Activated naive CD4-positive, alpha-beta T cell treated with anti-CD3 and anti-CD28 coated beads, Interleukin-2, amount 50 U/mL, for 72 hours (primary cell): Measurements from ENCODE around the gene PTP4A2. TPM values are rescaled to one million over a fixed set of nuclear protein-coding genes. Genes with fewer than 3 reads are reported as not detected.
"Not testable (repeated sequence)": the region's sequence is repeated elsewhere in the genome, so short reads cannot be mapped to it uniquely, and the experiment has no call there.

Experiments
- ATAC-seq, 2 donors: fragments of 150-1000 bp; cut with Tn5 transposase; 2 replicates each; pipeline ENCODE4 v1.10.0; 2021; ENCODE audit warnings: mild to moderate bottlenecking in 2 of 2, moderate library complexity in 2 of 2
- DNase-seq, 2 donors: peaks; one replicate each; pipeline ENCODE4 v3.0.0; 2021 to 2022; ENCODE audit warnings: low spot score in 2 of 2
- H3K27ac Mint-ChIP-seq, 2 donors: one replicate each; pipeline ENCODE4 v1.8.0; 2022; ENCODE audit warnings: mild to moderate bottlenecking in 2 of 2, mixed read lengths in 2 of 2
- H3K36me3 Mint-ChIP-seq, 2 donors: one replicate each; pipeline ENCODE4 v1.8.0; 2022; ENCODE audit warnings: mixed read lengths in 2 of 2
- H3K9me3 Mint-ChIP-seq, 2 donors: one replicate each; pipeline ENCODE4 v1.8.0; 2022; ENCODE audit warnings: mixed read lengths in 2 of 2
- total RNA-seq, 2 donors: library from RNA; stranded (reverse); gene quantifications; one replicate each; pipeline ENCODE4 v1.2.3, GENCODE V29; 2022

The PTP4A2 gene
- total RNA-seq, 2 donors from 2014 or later = 216 to 408 TPM

DNA sequence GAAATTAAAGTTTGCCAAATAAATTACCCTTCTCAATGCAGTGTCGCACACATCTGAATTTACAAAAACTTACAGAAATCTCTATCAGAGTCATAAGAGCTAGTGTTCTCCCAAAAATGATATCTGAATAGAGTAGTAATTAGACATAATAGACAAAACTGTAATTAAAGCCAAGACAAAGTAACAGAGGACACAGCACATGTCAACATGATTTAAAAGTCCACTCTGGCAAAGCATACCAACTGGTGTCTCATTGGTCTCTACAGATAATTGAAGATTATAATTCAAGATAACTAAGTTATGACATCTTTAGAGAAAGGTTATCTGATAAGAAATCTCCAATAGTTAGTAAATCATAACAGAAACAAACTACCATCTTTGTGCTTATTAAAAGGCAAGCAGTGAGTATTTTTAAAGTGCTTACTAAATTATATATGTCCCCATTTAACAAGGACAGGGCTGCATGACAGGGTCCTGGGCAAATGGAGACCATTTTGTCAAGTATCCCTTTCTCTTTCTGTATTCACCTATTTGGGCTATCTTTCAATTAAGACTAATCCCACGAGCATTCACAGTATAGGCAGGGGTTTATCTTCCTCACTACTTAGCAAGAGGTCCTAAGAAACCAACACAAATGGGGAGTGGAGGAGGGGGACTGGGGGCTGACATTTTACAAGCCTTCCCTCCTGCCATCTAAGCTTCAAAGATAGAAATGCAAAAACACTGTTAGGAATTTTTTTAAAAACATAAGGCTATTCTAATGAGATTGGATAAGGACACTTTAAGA is 26.0 kb downstream of the PTP4A2 start:
- DNase-seq = no peak
- Mint-ChIP-seq H3K27ac (peak overlapping the region in 1 of 2 donors; percentile 97), H3K36me3 (peaks cover 21 to 70% of the 10 kb centered on the region in 2 donors), H3K9me3 (no peaks in the 10 kb centered on the region)
- no peak for ATAC-seq

DNA sequence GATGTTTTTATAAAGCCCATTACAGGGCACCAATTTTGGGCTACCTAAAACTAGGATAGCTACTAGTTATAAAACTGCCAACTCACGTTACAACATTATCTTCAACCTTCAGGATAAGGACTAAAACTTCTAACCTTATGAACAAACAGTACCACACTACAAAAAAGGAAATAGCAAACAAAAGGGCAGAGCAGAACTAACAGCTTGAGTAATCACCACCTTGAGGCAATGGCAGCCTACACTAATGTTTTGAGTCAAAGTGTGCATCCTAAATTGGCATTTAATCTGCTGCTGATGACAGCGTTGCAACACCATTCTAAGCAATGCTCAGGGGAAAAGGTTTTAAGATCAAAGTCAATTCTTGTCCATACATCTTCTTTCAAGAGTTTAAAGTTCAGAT is 27.2 kb downstream of the PTP4A2 start:
- Mint-ChIP-seq H3K36me3 (peaks cover 21 to 74% of the 10 kb centered on the region in 2 donors), H3K27ac (peak overlapping the region in 1 of 2 donors; percentile 33), H3K9me3 (no peaks in the 10 kb centered on the region)
- DNase-seq = no peak
- ATAC-seq = peak; percentile 76 to 80

DNA sequence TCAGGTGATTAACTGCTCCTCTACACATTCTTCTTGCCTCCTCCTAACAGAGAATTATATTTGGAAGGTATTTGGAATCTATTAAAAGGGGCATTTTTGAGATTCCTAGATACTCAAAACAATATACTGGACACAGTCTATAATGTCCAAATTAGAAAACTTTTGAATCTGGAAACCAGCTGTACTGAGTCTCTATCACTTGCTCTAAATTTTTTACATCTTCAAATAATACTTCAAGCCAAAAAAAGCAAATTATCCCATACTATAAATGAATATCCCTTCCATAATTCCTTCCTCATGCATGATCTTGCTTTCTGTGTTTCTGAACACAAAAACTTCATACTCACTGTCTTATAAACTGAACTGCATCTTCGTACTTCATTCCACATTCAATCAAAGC is 28.5 kb downstream of the PTP4A2 start:
- Mint-ChIP-seq H3K9me3 (no peaks in the 10 kb centered on the region), H3K36me3 (peaks cover 21 to 70% of the 10 kb centered on the region in 2 donors), H3K27ac (peak overlapping the region in 1 of 2 donors; percentile 78)
- ATAC-seq (no peak), DNase-seq (no peak)

DNA sequence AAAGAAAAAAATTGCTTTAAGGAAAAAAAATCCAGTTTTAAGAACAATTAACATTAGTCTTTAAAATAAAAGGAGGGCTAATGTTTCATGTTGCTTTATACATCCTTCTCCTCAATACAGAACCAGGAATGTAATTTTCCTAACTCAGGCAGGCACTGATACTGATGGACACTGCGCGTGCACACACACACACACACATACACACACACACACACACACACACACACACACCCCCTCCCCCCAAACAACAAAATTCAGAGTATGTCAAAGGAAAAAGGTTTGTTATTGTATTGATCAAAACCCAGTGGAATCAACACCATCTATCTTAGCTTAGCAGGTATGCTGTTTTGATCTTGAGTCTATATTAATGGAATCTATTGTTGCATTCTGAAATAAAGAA is 31.6 kb downstream of the PTP4A2 start:
- H3K36me3 Mint-ChIP-seq = peaks cover 11 to 48% of the 10 kb centered on the region in 2 donors
- no peak for DNase-seq
- no peaks in the 10 kb centered on the region for H3K9me3 Mint-ChIP-seq
- ATAC-seq = no peak
- H3K27ac Mint-ChIP-seq = peak overlapping the region in 1 of 2 donors; percentile 26

DNA sequence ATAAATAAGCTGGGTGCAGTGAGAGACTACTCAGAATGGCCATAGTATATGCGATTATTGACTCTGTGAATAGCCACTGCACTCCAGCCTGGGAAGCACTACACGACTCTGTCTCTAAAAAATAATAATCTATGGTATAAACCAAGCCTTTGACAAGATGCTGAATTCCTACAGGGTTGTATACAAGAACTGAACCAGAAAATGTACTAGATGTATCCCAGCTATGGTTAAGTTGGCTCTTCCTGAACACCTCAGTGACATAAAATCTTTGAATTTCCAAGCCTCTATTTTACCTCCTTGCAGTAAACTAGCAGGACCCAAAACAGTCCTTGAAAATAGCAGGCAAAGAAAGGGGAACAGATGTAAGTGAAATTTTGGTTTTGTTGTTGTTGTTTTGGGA is 32.5 kb downstream of the PTP4A2 start:
- H3K27ac Mint-ChIP-seq = peak overlapping the region in 1 of 2 donors; percentile 89
- ATAC-seq = no peak
- no peaks in the 10 kb centered on the region for H3K9me3 Mint-ChIP-seq
- peaks cover 11 to 48% of the 10 kb centered on the region in 2 donors for H3K36me3 Mint-ChIP-seq
- DNase-seq = no peak

DNA sequence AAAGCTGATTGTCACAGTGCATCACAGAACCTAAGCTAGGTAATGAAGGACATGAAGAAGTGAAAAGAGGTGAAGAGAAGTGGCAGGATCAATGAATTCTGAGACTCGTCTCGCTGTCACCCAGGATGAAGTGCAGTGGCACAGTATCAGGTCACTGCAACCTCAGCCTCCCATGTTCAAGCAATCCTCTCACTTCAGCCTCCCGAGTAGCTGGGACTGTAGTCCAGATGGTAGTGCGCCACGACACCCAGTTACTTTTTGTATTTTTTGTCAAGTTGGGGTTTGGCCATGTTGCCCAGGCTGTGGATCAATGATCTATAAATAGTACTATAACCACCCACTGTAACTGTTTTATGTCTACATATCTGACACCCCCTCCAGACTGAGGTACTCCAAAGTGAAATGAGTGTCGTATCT is 33.1 kb downstream of the PTP4A2 start:
- ATAC-seq = peak in 1 of 2 donors; percentile 10

DNA sequence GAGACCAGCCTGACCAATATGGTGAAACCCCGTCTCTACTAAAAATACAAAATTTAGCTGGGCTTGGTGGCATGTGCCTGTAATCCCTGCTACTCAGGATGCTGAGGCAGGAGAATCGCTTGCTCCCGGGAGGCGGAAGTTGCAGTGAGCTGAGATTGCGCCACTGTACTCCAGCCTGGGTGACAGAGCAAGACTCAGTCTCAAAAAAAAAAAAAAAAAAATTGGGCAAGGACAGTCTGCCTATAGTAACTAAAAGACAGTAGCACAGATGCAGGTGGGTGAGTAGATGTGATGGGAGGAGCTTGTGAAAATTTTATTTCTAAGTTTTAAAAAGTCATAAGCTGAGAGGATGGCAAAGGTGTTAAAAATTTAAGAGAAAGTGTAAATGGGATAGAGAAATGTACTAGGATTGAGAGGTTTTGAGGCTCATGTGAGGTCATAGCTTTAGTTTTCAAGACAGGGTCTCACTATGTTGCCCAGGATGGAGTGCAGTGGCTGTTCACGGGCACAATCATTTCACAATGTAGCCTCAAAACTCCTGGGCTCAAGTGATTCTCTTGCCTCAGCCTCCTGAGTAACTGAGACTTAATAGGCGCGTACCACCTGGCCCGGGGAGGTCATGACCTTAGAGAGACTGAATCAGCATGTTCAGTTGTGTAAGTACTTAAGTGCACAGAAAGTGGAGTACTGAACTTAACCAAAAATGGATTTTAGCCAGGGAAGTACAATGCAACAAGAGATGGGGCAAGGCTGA is 33.7 kb downstream of the PTP4A2 start:
- H3K36me3 Mint-ChIP-seq = peaks cover 11 to 40% of the 10 kb centered on the region in 2 donors
- no peaks in the 10 kb centered on the region for H3K9me3 Mint-ChIP-seq
- ATAC-seq (peak in 1 of 2 donors; percentile 33), DNase-seq (no peak)
- H3K27ac Mint-ChIP-seq = peak overlapping the region; percentile 51 to 66

More for the DNA sequence above, 33.1 kb downstream of the PTP4A2 start:
- peak overlapping the region in 1 of 2 donors; percentile 51 for H3K27ac Mint-ChIP-seq
- peaks cover 11 to 45% of the 10 kb centered on the region in 2 donors for H3K36me3 Mint-ChIP-seq
- no peaks in the 10 kb centered on the region for H3K9me3 Mint-ChIP-seq
- no peak for DNase-seq

DNA sequence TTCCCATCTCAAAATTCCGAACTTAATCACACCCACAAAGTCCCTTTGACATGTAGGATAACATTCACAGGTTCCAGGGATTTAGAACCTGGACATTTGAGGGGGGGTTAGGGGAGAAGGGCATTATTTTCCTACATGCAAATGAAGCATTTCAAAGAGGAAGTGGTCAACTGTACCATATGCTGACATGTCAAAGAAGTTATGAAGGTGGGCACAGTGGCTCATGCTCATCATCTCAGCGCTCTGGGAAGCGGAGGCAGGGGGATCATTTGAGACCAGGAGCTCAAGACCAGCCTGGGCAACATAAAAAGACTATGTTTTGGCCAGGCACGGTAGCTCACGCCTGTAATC is 35.7 kb downstream of the PTP4A2 start:
- DNase-seq (no peak), ATAC-seq (no peak)
- Mint-ChIP-seq H3K9me3 (no peaks in the 10 kb centered on the region), H3K27ac (peak overlapping the region; percentile 15 to 82), H3K36me3 (peaks cover 0 to 22% of the 10 kb centered on the region in 2 donors)

DNA sequence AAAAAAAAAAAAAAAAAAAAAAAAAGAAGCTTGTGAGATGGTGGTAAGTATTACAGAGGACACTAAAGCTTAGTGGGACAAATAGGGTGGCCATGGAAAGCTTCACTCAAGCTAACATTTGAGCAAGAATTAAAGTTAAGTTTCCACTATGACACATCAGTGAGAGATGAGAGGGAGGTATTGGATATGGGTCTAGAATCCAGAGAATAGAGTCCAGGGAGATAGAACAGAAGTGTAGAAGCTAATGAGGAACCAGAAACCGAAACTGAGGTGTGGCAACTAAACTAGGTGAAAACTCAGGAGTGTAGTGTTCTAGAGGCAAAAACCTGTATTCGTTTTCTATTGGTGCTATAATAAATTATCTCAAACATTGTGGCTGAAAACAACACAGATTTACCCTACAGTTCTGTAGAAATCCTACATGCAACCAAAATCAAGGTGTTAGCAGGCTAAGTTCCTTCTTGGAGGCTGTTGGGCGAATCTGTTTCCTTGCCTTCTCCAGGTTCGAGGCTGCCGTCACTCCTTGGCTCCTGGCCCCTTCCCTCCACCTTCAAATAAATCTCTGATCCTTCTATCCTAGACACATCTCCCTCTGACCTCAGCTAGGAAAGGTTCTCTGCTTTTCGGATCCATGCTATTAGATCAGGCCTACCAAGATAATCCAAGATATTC is 36.2 kb downstream of the PTP4A2 start:
- ATAC-seq (peak; percentile 46 to 65), DNase-seq (no peak)
- H3K36me3 Mint-ChIP-seq = peaks cover 0 to 17% of the 10 kb centered on the region in 2 donors
- H3K27ac Mint-ChIP-seq = peak overlapping the region; percentile 15 to 82
- H3K9me3 Mint-ChIP-seq = no peaks in the 10 kb centered on the region

DNA sequence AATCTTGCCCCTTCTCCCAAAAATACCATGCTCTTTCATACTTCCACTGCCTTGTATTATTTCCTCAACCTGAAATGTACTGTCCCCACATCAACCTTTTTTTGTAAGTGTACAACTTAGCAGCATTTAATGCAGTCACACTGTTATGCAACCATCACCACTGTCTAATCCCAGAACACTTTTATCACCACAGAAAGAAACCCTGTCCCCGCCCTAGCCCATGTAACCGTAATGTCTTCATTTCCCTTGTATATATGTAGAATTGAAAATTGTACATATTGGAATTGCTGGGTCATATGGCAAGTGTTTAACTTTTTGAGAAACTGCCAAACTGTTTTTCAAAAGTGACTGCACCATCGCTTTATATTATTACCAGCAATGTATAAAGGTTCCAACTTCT is 37.4 kb downstream of the PTP4A2 start:
- H3K27ac Mint-ChIP-seq = peak overlapping the region in 1 of 2 donors; percentile 24
- H3K36me3 Mint-ChIP-seq = peaks cover 0 to 8% of the 10 kb centered on the region in 2 donors
- ATAC-seq (no peak), DNase-seq (no peak)
- H3K9me3 Mint-ChIP-seq = no peaks in the 10 kb centered on the region

DNA sequence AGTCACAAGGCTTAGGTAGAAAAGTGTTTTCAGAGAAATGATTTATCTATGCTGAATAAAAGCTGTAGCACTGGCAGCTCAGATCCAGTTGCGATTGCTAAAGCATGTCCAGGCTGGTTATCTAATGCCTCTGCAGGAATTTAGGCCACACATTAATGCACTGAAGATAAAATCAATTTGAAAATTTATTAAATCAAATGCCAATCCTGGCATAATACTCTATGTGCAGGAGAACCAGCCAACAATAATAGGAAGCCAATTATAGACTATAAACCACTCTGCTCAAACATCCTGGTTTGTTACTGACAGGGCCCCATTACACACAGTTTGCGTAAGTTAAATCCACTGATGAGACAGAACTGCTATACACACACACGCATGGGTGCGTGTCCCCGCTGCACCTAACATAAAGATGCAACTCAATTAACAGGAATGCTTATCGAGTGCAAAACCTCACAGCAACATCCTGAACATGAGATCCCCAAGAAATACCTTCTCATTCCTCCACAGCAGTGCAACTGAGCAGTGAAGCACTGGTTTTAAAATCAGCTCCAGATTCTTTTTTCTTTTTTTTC is 40.6 kb downstream of the PTP4A2 start:
- H3K36me3 Mint-ChIP-seq = peaks cover 0 to 18% of the 10 kb centered on the region in 2 donors
- DNase-seq (no peak), ATAC-seq (no peak)
- H3K27ac Mint-ChIP-seq = no peak overlapping the region
- H3K9me3 Mint-ChIP-seq = peaks cover 0 to 9% of the 10 kb centered on the region in 2 donors

DNA sequence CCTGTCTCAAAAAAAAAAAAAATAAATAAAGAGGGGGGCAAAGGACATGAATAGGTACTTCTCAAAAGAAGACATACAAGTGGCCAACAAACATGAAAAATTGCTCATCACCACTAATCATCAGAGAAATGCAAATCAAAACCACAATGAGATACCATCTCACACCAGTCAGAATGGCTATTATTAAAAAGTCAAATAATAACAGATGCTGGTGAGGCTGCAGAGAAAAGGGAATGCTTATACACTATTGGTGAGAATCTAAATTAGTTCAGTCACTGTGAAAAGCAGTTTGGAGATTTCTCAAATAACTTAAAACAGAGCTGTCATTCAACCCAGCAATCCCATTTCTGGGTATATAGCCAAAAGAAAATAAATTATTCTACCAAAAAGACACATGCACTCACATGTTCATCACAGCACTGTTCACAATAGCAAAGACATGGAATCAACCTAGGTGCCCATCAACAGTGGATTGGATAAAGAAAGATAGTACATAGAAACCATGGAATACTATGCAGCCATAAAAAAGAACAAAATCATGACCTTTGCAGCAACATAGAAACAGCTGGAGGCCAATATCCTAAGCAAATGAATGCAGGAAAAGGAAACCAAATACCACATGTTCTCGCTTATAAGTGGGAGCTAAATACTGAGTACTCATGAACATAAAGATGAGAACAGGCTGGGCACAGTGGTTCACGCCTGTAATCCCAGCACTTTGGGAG is 42.5 kb downstream of the PTP4A2 start:
- not testable (repeated sequence) for ATAC-seq, H3K9me3 Mint-ChIP-seq, DNase-seq, H3K27ac Mint-ChIP-seq
- peaks cover 0 to 18% of the 10 kb centered on the region in 2 donors for H3K36me3 Mint-ChIP-seq

DNA sequence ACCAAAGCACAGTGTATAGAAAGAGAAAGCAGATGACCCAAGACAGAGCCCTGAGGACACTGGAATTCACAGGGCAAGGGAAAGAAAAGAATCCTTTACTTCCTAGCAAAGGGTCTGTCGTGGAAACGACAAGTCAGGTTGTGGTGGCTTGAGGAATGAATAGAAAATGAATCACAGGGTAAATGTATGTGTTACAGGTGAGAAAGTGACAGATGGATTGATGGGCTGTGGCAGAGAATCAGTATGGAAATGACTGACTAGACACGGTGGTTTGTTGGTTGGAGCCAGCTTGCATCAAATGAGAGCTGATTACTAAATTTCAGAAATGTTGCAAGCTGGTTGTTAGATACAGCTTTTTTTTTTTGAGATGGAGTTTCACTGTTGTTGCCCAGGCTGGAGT is 46.9 kb downstream of the PTP4A2 start:
- H3K27ac Mint-ChIP-seq = peak overlapping the region; percentile 94 to 98
- peak; percentile 84 to 92 for ATAC-seq
- peak; percentile 54 to 68 for DNase-seq
- H3K9me3 Mint-ChIP-seq = peaks cover 4 to 17% of the 10 kb centered on the region in 2 donors
- peaks cover 5 to 30% of the 10 kb centered on the region in 2 donors for H3K36me3 Mint-ChIP-seq

DNA sequence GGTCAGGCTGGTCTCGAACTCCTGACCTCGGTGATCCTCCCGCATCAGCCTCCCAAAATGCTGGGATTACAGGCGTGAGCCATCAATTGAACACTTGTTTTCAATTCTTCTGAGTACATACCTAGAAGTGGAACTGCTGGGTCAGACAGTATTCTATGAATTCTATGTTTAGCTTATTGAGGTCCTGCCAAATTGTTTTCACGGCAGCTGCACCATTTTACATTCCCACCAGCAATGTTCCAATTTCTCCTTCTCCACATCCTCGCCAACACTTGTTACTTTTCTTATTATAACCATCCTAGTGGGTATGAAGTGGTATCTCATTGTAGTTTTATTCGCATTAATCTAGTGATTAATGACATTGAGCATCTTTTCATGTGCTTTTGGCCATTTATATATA is 49.9 kb downstream of the PTP4A2 start:
- peak overlapping the region in 1 of 2 donors; percentile 94 for H3K27ac Mint-ChIP-seq
- H3K9me3 Mint-ChIP-seq = peaks cover 4 to 8% of the 10 kb centered on the region in 2 donors
- no peak for ATAC-seq
- peaks cover 5 to 11% of the 10 kb centered on the region in 2 donors for H3K36me3 Mint-ChIP-seq
- no peak for DNase-seq

DNA sequence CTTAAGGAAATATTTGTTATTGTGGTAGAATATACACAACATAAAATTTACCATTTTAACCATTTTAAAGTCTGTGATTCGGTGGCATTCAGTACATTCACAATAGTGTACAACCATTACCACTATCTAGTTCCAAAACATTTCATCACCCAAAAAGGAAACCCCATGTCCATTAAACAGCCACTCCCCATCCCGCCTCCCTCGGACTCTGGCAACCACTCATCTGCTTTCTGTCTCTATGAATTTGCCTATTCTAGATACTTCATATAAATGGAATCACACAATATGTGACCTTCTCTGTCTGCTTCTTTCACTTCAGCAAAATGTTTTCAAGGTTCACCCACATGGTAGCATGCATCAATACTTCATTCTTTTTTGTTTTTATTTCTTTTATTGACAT is 51.3 kb downstream of the PTP4A2 start:
- H3K9me3 Mint-ChIP-seq = peaks cover 4 to 8% of the 10 kb centered on the region in 2 donors
- no peak for ATAC-seq
- H3K36me3 Mint-ChIP-seq = peaks cover 5 to 11% of the 10 kb centered on the region in 2 donors
- peak overlapping the region; percentile 11 to 53 for H3K27ac Mint-ChIP-seq
- no peak for DNase-seq

DNA sequence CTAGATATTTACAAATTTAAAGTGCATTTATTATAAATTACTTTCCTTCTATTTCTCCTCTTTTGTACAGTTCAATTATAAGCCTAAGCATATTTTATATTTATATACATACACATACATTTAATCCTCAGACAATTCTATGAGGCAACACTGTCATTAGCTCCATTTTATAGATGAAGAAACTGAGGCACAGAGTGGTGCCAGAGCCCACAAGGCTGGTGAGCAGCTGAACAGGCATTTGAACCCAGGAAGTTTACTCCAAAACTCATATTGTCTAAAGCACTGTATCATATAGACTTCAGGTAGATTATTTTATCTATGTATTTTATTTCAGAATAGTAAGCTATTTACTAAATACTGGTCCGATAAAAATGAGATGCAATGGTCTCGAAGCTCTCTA is 52.3 kb downstream of the PTP4A2 start:
- DNase-seq = no peak
- H3K9me3 Mint-ChIP-seq = peaks cover 4 to 8% of the 10 kb centered on the region in 2 donors
- no peak for ATAC-seq
- H3K27ac Mint-ChIP-seq = no peak overlapping the region
- H3K36me3 Mint-ChIP-seq = peaks cover 5 to 11% of the 10 kb centered on the region in 2 donors
